ACC112 (cell line): ENCODE results near the gene HIVEP3.

ENCODE experiments used
- H2AFZ ChIP-seq: fragments of 200-600 bp; sonication (generic); one replicate; pipeline ENCODE4 v1.6.0; 2017; ENCODE audit warnings: antibody characterized with exemption, low read length; ENCODE audit not compliant: unreplicated experiment
- H3K27ac ChIP-seq: fragments of 200-600 bp; sonication (generic); 2 replicates; pipeline ENCODE4 v1.5.1; 2014; ENCODE audit warnings: low read depth, mild to moderate bottlenecking, antibody characterized with exemption, low read length, moderate library complexity
- H3K27me3 ChIP-seq: fragments of 200-600 bp; sonication (generic); 2 replicates; pipeline ENCODE4 v1.6.1; 2014; ENCODE audit warnings: mild to moderate bottlenecking, antibody characterized with exemption, low read length, moderate library complexity, mixed read lengths; ENCODE audit not compliant: insufficient read depth
- H3K36me3 ChIP-seq: fragments of 200-600 bp; sonication (generic); 2 replicates; pipeline ENCODE4 v1.6.1; 2016; ENCODE audit warnings: mild to moderate bottlenecking, antibody characterized with exemption, low read length, moderate library complexity, mixed read lengths; ENCODE audit not compliant: insufficient read depth
- H3K4me1 ChIP-seq: fragments of 200-600 bp; sonication (generic); one replicate; pipeline ENCODE4 v1.6.1; 2016; ENCODE audit warnings: low read length, mixed read lengths; ENCODE audit not compliant: insufficient read depth, unreplicated experiment, control insufficient read depth
- H3K4me3 ChIP-seq: fragments of 200-600 bp; sonication (generic); 2 replicates; pipeline ENCODE4 v1.5.1; 2014; ENCODE audit warnings: mild to moderate bottlenecking, low read depth, low read length
- H3K79me2 ChIP-seq: fragments of 200-600 bp; sonication (generic); one replicate; pipeline ENCODE4 v1.6.0; 2016; ENCODE audit warnings: low read length; ENCODE audit not compliant: control insufficient read depth, unreplicated experiment, insufficient read depth

Gene HIVEP3

DNA sequence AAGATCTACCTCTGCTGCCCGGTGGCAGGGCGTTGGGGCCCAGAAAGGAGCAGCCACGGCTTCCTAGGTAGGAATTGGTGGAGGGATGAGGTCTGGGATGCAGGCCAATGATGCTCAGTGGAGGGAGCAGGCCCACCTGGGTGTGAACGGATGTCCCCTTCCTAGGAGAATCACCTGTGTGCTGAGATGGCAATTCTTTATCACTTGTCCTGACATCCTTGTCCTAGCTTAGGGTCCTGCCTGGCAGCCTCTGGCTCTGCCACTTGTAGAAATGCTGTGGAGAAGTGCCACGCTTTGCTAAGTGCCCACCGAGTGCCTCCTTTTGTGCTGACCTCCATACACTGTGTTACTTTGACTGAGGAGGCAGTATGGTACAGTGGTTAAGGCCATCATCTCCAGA, 447.1 kb downstream of the HIVEP3 start:
- Histone ChIP-seq H3K27me3 (no peaks in the 10 kb centered on the region), H3K79me2 (no peaks in the 10 kb centered on the region), H3K36me3 (no peaks in the 10 kb centered on the region), H2AFZ (no peak overlapping the region), H3K4me1 (peaks cover 15% of the 10 kb centered on the region), H3K27ac (no peak overlapping the region), H3K4me3 (no peak overlapping the region)

DNA sequence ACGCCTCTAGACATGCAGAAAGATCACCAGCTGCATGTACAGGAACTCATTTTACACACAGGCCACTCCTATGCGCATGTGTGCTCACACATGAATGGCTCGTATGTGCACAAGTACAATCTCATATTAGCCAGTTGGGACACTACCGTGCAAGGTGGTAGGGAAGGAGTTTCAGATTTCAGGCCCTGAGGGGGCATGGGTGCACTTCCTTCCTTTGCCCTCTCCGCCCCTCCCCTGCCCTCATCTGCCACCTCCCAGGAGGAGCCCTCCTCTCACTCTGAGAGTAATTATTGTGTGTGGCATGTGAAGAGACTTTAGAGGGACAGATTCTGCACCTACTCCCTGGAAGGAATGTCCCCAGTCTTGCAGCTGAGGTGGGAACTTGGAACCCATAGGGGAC, 449.0 kb downstream of the HIVEP3 start:
- Histone ChIP-seq H3K4me1 (no peaks in the 10 kb centered on the region), H3K27ac (no peak overlapping the region), H3K36me3 (no peaks in the 10 kb centered on the region)

GRCh38 chr1:41468122-41468762, 450.5 kb downstream of the HIVEP3 start:
- no peaks in the 10 kb centered on the region for H3K79me2 ChIP-seq
- no peak overlapping the region for H3K4me3 ChIP-seq
- no peaks in the 10 kb centered on the region for H3K36me3 ChIP-seq
- no peaks in the 10 kb centered on the region for H3K4me1 ChIP-seq
- H3K27me3 ChIP-seq: no peaks in the 10 kb centered on the region
- no peak overlapping the region for H2AFZ ChIP-seq
- no peak overlapping the region for H3K27ac ChIP-seq

More for the DNA sequence above, 449.0 kb downstream of the HIVEP3 start:
- Histone ChIP-seq H3K79me2 (no peaks in the 10 kb centered on the region), H3K27me3 (no peaks in the 10 kb centered on the region), H3K4me3 (no peak overlapping the region), H2AFZ (no peak overlapping the region)

GRCh38 chr1:41467673-41468072, 451.0 kb downstream of the HIVEP3 start:
- no peaks in the 10 kb centered on the region for H3K27me3 ChIP-seq
- no peak overlapping the region for H3K4me3 ChIP-seq
- H3K27ac ChIP-seq: no peak overlapping the region
- no peak overlapping the region for H2AFZ ChIP-seq
- H3K36me3 ChIP-seq: no peaks in the 10 kb centered on the region
- no peaks in the 10 kb centered on the region for H3K79me2 ChIP-seq
- no peaks in the 10 kb centered on the region for H3K4me1 ChIP-seq

- Histone ChIP-seq H3K4me3 (no peak overlapping the region), H2AFZ (no peak overlapping the region), H3K27ac (no peak overlapping the region), H3K27me3 (no peaks in the 10 kb centered on the region), H3K4me1 (no peaks in the 10 kb centered on the region), H3K36me3 (no peaks in the 10 kb centered on the region), H3K79me2 (no peaks in the 10 kb centered on the region)
These were observed 452.6 kb downstream of the HIVEP3 start for GRCh38 chr1:41466146-41466545.

DNA sequence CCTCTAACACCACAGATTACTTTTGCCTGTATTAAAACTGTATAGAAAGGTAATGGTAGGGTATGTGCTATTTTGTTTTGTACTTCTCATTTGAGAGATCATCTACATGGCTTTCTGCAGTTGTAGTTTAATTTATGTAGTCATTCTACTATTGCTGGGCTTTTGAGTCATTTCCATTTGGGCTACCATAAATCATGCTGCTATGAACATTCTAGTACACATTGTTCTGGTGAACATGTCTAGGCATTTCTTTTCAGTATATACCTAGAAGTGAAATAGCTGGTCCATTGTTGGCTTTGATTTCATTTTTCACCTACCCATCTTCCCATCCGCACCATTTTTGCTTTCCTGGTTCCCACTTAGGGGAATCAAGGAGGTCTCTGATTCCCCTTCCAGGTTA, 453.0 kb downstream of the HIVEP3 start:
- Histone ChIP-seq H3K36me3 (no peaks in the 10 kb centered on the region), H3K4me1 (no peaks in the 10 kb centered on the region), H2AFZ (no peak overlapping the region), H3K27ac (no peak overlapping the region), H3K27me3 (no peaks in the 10 kb centered on the region), H3K79me2 (no peaks in the 10 kb centered on the region), H3K4me3 (no peak overlapping the region)

DNA sequence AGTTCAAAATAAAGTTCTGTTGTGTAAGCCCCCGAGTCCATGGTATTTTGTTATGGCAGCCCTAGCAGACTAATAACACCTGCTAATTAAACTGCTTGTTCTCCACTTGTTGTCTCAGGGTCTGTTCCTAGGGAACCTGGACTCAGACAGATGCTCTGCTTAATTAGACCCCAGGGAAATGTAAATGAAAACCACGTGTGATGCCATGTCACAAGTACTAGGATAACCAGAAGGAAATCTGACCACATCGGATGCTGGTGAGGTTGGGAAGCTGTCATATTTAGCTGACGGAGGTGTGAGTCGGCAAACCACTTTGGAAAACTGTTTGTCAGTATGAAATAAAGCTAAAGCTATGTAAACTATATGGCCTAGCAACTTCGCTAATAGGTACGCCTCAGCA, 453.8 kb downstream of the HIVEP3 start:
- H3K27ac ChIP-seq: no peak overlapping the region
- H3K79me2 ChIP-seq: no peaks in the 10 kb centered on the region
- H2AFZ ChIP-seq: no peak overlapping the region
- no peaks in the 10 kb centered on the region for H3K36me3 ChIP-seq
- no peak overlapping the region for H3K4me3 ChIP-seq
- no peaks in the 10 kb centered on the region for H3K27me3 ChIP-seq
- no peaks in the 10 kb centered on the region for H3K4me1 ChIP-seq

DNA sequence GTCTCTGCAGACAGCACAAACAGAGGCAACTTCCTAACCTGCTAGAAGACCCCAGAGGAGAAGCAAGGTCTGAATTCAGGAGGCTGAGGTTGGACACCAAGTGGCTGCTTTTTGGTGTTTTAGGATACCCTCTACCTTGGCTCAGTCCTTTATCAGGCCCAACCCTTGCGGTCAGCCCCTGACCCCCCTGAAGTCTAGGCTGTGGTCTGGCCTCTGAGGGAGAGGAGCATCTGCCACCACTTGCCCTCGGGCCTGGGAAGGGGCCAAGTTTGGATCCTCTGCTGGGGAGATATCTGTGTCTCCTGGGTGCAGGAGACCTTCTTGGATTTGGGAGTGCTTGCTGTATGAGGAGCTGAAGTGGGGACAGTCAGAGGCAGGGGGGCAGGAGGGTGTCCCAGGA, 455.2 kb downstream of the HIVEP3 start:
- Histone ChIP-seq H3K4me3 (no peak overlapping the region), H2AFZ (no peak overlapping the region), H3K79me2 (no peaks in the 10 kb centered on the region), H3K27ac (no peak overlapping the region), H3K36me3 (no peaks in the 10 kb centered on the region), H3K27me3 (no peaks in the 10 kb centered on the region), H3K4me1 (no peaks in the 10 kb centered on the region)

- no peaks in the 10 kb centered on the region for H3K79me2 ChIP-seq
- no peak overlapping the region for H3K4me3 ChIP-seq
- no peaks in the 10 kb centered on the region for H3K27me3 ChIP-seq
- H2AFZ ChIP-seq: no peak overlapping the region
- no peak overlapping the region for H3K27ac ChIP-seq
- H3K36me3 ChIP-seq: no peaks in the 10 kb centered on the region
- no peaks in the 10 kb centered on the region for H3K4me1 ChIP-seq
These were observed 456.1 kb downstream of the HIVEP3 start for GRCh38 chr1:41462680-41463004.

GRCh38 chr1:41461790-41462679, 456.7 kb downstream of the HIVEP3 start:
- Histone ChIP-seq H3K27me3 (no peaks in the 10 kb centered on the region), H3K36me3 (no peaks in the 10 kb centered on the region), H3K4me1 (no peaks in the 10 kb centered on the region), H3K79me2 (no peaks in the 10 kb centered on the region), H3K4me3 (no peak overlapping the region), H2AFZ (no peak overlapping the region), H3K27ac (no peak overlapping the region)
